ENCODE data around the gene FOXA2.
"Not testable (repeated sequence)": the region's sequence is repeated elsewhere in the genome, so short reads cannot be mapped to it uniquely, and the experiment has no call there.

The FOXA2 gene

GRCh38 chr20:22599258-22599657 is 14.9 kb upstream of the FOXA2 start:
- H3K4me3 Mint-ChIP-seq; H3K27ac Mint-ChIP-seq; H3K9me3 Mint-ChIP-seq (ENCODE audit: low read depth); H3K36me3 Mint-ChIP-seq; H3K4me1 Mint-ChIP-seq (ENCODE audit: low read depth); H3K27me3 Mint-ChIP-seq: not testable (repeated sequence)

- Mint-ChIP-seq H3K9me3 (ENCODE audit: low read depth) (no peaks in the 10 kb centered on the region), H3K27me3 (peaks cover 1% of the 10 kb centered on the region), H3K4me3 (no peak overlapping the region), H3K36me3 (no peaks in the 10 kb centered on the region), H3K27ac (no peak overlapping the region), H3K4me1 (ENCODE audit: low read depth) (no peaks in the 10 kb centered on the region)
Measured at GRCh38 chr20:22597303-22597702, 12.9 kb upstream of the FOXA2 start.

GRCh38 chr20:22590662-22591061 is 6.3 kb upstream of the FOXA2 start:
- peaks cover 19% of the 10 kb centered on the region for H3K27me3 Mint-ChIP-seq
- H3K36me3 Mint-ChIP-seq: no peaks in the 10 kb centered on the region

GRCh38 chr20:22586645-22587310 is 2.4 kb upstream of the FOXA2 start:
- Mint-ChIP-seq H3K4me1 (ENCODE audit: low read depth) (peaks cover 4% of the 10 kb centered on the region), H3K36me3 (no peaks in the 10 kb centered on the region), H3K27me3 (peaks cover 25% of the 10 kb centered on the region), H3K27ac (no peak overlapping the region), H3K9me3 (ENCODE audit: low read depth) (no peaks in the 10 kb centered on the region), H3K4me3 (no peak overlapping the region)

More at GRCh38 chr20:22590662-22591061, 6.3 kb upstream of the FOXA2 start:
- H3K27ac Mint-ChIP-seq: no peak overlapping the region
- no peaks in the 10 kb centered on the region for H3K9me3 Mint-ChIP-seq (ENCODE audit: low read depth)
- no peaks in the 10 kb centered on the region for H3K4me1 Mint-ChIP-seq (ENCODE audit: low read depth)
- H3K4me3 Mint-ChIP-seq: no peak overlapping the region

- Mint-ChIP-seq H3K4me3 (no peak overlapping the region), H3K36me3 (no peaks in the 10 kb centered on the region), H3K9me3 (ENCODE audit: low read depth) (no peaks in the 10 kb centered on the region), H3K27me3 (peaks cover 32% of the 10 kb centered on the region), H3K27ac (no peak overlapping the region), H3K4me1 (ENCODE audit: low read depth) (peaks cover 4% of the 10 kb centered on the region)
Measured at GRCh38 chr20:22585786-22586493, 1.6 kb upstream of the FOXA2 start.

- Mint-ChIP-seq H3K27me3 (peaks cover 39% of the 10 kb centered on the region), H3K36me3 (no peaks in the 10 kb centered on the region)
Measured at GRCh38 chr20:22584922-22585785, 782 bp upstream of the FOXA2 start.

GRCh38 chr20:22583773-22584521 is 425 bp downstream of the FOXA2 start:
- peaks cover 40% of the 10 kb centered on the region for H3K27me3 Mint-ChIP-seq
- H3K4me1 Mint-ChIP-seq (ENCODE audit: low read depth): peaks cover 4% of the 10 kb centered on the region
- H3K36me3 Mint-ChIP-seq: no peaks in the 10 kb centered on the region
- no peak overlapping the region for H3K27ac Mint-ChIP-seq
- H3K4me3 Mint-ChIP-seq: no peak overlapping the region
- H3K9me3 Mint-ChIP-seq (ENCODE audit: low read depth): no peaks in the 10 kb centered on the region

More at GRCh38 chr20:22584922-22585785, 782 bp upstream of the FOXA2 start:
- Mint-ChIP-seq H3K27ac (no peak overlapping the region), H3K4me3 (no peak overlapping the region), H3K4me1 (ENCODE audit: low read depth) (peaks cover 4% of the 10 kb centered on the region), H3K9me3 (ENCODE audit: low read depth) (no peaks in the 10 kb centered on the region)

GRCh38 chr20:22582964-22583772 is 1.2 kb downstream of the FOXA2 start:
- Mint-ChIP-seq H3K27me3 (peaks cover 41% of the 10 kb centered on the region), H3K27ac (no peak overlapping the region)

GRCh38 chr20:22582386-22582963 is 1.9 kb downstream of the FOXA2 start:
- no peak overlapping the region for H3K27ac Mint-ChIP-seq
- no peaks in the 10 kb centered on the region for H3K36me3 Mint-ChIP-seq
- H3K4me1 Mint-ChIP-seq (ENCODE audit: low read depth): peaks cover 4% of the 10 kb centered on the region
- peaks cover 42% of the 10 kb centered on the region for H3K27me3 Mint-ChIP-seq
- H3K9me3 Mint-ChIP-seq (ENCODE audit: low read depth): no peaks in the 10 kb centered on the region
- no peak overlapping the region for H3K4me3 Mint-ChIP-seq

More at GRCh38 chr20:22582964-22583772, 1.2 kb downstream of the FOXA2 start:
- Mint-ChIP-seq H3K4me3 (no peak overlapping the region), H3K36me3 (no peaks in the 10 kb centered on the region), H3K4me1 (ENCODE audit: low read depth) (peaks cover 4% of the 10 kb centered on the region), H3K9me3 (ENCODE audit: low read depth) (no peaks in the 10 kb centered on the region)

- Mint-ChIP-seq H3K27me3 (peaks cover 39% of the 10 kb centered on the region), H3K27ac (no peak overlapping the region), H3K36me3 (no peaks in the 10 kb centered on the region), H3K4me1 (ENCODE audit: low read depth) (peaks cover 4% of the 10 kb centered on the region), H3K9me3 (ENCODE audit: low read depth) (no peaks in the 10 kb centered on the region), H3K4me3 (no peak overlapping the region)
Measured at GRCh38 chr20:22581437-22582385, 2.7 kb downstream of the FOXA2 start.

- peaks cover 4% of the 10 kb centered on the region for H3K4me1 Mint-ChIP-seq (ENCODE audit: low read depth)
- no peaks in the 10 kb centered on the region for H3K9me3 Mint-ChIP-seq (ENCODE audit: low read depth)
- no peaks in the 10 kb centered on the region for H3K36me3 Mint-ChIP-seq
- H3K4me3 Mint-ChIP-seq: no peak overlapping the region
- peaks cover 38% of the 10 kb centered on the region for H3K27me3 Mint-ChIP-seq
- no peak overlapping the region for H3K27ac Mint-ChIP-seq
Measured at GRCh38 chr20:22579711-22580697, 4.4 kb downstream of the FOXA2 start.

GRCh38 chr20:22579119-22579427 is 5.3 kb downstream of the FOXA2 start:
- H3K4me3 Mint-ChIP-seq: no peak overlapping the region
- peaks cover 45% of the 10 kb centered on the region for H3K27me3 Mint-ChIP-seq
- H3K27ac Mint-ChIP-seq: no peak overlapping the region
- no peaks in the 10 kb centered on the region for H3K9me3 Mint-ChIP-seq (ENCODE audit: low read depth)
- H3K36me3 Mint-ChIP-seq: no peaks in the 10 kb centered on the region
- peaks cover 4% of the 10 kb centered on the region for H3K4me1 Mint-ChIP-seq (ENCODE audit: low read depth)
